Glomerular endothelial cell (primary cell): ENCODE data around the gene PTK6. TPM values are rescaled to one million over a fixed set of nuclear protein-coding genes. Genes with fewer than 3 reads are reported as not detected.
"Not testable (repeated sequence)": the region's sequence is repeated elsewhere in the genome, so short reads cannot be mapped to it uniquely, and the experiment has no call there.

Experiments used
- DNase-seq: peaks from one replicate; pipeline ENCODE4 v3.0.0-alpha.2; 2011; ENCODE audit warnings: low read depth, low spot score; ENCODE audit errors: extremely low read depth
- total RNA-seq: library from RNA; depleted of rRNA; stranded (reverse); fragments of >200 nt; gene quantifications from 2 replicates; pipeline ENCODE4 v1.2.3, GENCODE V29; 2015

PTK6 gene
- total RNA-seq, result not detected in 2 replicates

GRCh38 chr20:63536997-63537524 is at the start of gene PTK6:
Gene PTK6, minus strand, starts transcription at chr20:63537376. Its CDS starts 62 bp downstream, at chr20:63537314.
- DNase-seq, result no peak

GRCh38 chr20:63586797-63587196 is 49.6 kb upstream of the PTK6 start:
- DNase-seq, result no peak

DNA sequence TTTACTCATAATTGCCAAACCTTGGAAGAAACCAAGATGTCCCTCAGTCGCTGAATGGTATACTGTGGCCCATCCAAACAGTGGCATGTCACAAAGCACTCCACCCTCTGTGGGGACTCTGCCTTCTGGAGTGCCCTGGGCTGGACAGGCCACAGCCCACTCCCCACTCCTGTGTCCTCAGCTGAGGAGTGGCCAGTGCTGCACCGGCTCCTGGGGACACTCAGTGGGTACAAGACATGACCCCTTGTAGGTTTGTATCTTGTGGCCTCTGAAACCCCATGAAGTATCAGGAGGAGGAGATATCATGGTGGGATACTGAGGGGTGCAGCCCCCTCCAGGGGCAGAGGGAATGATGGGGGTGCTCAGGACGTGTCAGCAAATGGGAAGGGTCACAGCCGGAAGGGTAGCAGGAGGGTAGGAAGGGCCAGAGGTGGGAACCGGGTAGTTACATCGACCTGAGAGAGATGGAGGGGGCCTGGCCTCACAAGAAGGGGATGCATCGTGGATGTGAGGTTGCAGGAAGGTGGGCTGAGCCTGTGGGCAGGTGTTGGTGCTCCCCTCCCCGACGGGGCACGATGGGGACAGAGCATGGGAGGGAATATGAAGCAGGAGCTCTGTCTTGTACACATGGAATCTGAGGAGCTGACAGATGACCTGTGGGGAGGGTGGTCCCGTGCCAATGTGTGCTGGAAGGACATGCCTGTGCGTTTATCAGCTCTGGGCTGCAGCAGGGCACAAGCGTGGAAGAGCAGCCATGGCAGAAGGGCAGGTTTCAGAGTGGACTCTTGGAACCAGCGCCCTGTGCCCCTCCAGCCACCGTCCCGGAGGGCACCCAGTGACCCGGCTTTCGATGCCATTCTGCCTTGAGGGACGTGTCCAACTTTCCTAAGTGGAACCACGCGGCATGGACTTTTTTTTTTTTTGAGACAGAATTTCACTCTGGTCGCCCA is 48.7 kb upstream of the PTK6 start:
- DNase-seq, result no peak

- no peak for DNase-seq
Measured at GRCh38 chr20:63582382-63583063, 45.3 kb upstream of the PTK6 start.

- no peak for DNase-seq
Measured at GRCh38 chr20:63580796-63581461, 43.8 kb upstream of the PTK6 start.

GRCh38 chr20:63579017-63579694 is 42.0 kb upstream of the PTK6 start:
- no peak for DNase-seq

DNA sequence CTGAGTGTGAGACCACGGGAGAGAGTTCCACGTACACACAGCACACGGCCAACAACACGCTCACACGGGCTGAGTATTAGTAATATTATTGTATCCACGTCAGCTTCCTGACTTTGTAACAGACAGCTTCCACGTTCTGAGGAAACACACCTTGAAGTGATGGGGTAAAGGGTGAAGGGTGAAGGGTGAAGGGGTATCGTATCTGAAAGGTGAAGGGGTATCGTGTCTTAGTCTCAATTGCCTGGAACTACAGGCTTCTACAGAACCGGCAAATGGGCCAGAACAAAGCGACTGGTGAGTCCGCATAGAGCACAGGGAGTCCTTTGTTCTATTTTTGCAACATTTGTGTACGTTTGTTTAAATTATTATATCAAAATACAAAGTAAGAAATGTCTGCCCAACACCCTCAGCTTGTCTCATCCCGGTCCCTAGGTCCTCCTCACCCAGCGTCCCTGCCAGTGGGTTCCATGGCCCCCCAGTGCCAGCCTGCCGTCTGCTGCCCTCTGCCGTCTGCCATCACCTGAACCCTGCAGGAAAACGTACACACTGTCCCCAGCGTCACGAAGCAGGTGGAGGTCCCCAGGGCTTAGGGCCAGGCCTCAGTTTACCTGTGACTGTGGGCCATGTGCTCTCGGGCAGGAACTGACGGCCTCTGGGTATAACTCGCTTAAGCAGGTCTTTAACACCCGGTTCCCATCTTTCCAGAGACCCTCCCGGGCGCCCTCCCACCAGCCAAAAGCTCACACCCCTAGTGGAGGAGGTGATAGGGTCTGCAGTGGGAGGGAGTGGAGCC is 41.2 kb upstream of the PTK6 start:
- no peak for DNase-seq

GRCh38 chr20:63577317-63577894 is 40.2 kb upstream of the PTK6 start:
- DNase-seq, result no peak

DNA sequence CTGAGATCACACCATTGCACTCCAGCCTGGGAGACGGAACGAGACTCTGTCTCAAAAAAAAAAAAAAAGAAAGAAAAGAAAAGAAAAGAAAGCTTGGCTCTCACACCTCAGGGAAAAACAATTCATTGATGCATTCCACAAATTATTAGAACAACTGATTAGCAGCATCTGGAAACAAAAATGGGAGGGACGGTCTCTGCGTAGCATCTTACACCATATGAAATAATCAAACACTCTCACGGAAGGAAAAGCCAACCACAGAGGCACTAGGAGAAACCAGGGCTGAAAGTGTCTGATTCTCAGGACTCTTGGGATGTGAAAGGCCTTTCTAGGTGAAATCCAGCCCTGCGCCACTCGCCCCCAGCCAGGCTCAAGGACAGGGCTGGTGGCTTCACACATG is 39.1 kb upstream of the PTK6 start:
- no peak for DNase-seq

DNA sequence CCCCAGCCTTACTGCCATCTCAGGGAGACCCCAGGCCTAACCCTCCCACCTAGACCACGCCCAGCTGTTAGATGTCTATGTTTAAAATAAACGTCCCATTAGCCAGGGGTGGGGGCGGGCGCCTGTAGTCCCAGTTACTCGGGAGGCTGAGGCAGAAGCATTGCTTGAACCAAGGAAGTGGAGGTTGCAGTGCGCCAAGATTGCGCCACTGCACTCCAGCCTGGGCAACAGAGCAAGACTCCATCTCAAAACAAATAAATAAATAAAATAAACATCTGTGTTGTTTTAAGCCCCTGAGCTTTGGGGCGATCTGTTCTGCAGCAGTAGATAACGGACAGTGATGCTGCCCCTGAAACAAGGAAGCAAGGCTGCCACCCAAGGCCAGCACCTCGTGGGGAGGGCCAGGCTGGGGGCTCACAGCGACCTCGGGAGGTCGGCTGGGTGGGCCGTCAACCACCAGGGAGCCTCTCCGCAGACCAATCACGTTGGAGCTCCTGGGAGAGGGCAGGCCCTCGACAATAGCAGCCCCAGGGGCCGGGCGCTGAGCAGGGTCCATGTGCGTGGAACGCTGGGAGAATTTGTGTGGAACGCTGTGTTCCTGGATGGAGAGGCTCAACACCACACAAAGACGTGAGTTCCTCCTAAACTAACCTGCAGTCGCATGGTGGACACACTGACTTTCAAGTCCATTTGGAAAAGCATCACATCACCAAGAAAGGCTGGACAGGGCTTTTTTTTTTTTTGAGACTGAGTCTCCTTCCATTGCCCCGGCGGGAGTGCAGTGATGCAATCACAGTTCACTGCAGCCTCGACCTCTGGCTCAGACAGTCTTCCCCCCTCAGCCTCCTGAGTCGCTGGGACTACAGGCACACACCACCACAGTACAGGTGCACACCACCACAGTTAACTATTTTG is 37.9 kb upstream of the PTK6 start:
- no peak for DNase-seq

DNA sequence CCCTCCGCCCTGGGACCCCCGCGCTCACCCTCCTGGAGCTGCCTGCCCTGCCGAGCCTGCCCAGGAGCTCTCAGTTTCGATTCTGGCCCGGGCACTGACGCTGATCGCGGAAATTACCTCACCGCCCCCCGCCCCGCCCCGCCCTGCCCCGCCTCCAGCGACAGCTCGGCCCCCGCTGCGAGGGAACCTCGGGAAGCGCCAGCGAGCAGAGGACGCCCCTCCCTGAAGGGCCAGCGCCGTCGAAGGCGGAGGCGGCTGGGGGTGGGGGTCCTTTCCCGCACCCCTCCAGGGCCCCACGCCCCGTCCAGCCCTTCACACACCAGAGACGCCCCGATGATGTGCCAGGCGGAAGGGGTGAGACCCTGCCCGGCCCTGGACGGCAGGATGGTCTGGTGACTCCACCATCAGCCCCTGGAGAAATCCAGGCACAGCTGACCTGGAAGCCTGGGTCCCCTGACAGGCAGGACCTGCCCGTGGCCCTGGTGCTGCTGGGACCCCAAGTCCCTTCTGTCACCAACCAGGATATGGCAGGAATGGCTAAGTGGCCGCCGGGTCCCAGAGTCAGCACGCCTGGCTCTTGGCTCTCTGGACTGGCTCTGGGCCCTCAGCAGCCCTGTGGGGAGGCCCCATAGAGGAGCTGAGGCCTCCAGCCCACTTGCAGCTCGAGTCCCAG is 37.1 kb upstream of the PTK6 start, which contains the start of gene HELZ2:
TSS of gene HELZ2 (minus strand) at position 84 of the 673 bp plus-strand sequence. CDS start 1,854 bp downstream, outside the sequence.
- no peak for DNase-seq

- DNase-seq, result no peak
Measured at GRCh38 chr20:63573647-63574131, 36.5 kb upstream of the PTK6 start.

DNA sequence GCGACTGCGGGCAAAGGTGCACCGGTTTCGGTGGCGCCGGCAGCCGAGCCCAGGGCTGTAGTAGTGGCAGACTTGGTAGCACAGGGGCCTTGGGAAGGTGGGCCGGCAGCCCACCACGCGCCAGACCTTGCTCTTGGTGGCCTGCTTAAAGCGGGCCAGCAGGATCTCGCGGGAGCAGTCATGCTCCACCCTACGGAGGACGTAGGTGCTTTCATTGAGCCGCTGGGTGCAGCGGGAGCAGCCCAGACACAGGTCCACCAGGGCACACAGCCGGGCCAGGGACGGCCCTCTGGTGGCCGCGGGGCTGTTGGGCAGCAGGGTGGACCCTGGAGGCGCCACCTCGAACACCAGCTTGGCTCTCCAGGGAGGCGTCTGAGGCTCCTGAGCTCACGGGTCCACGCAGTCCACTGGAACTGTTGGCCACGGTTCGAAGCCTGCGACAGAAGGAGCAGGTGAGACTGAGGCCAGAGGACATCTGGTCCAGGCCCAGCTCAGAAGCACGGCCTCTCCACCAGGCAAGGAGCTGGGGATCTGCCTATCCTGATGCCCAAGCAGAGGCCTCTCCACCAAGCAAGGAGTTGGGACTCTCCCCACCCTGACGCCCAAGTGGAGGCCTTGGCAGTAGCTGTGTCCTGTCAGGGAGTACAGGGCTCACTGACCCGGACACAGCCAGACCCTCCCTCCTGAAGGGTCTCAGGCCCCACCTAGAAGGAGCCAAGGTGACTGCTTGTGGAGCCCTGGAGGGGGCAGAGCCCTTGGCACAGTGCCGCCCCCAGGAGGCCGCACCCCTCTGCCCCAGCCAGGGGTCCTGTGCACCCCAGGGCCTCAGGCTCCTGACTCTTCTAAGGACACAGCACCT is 35.8 kb upstream of the PTK6 start:
- no peak for DNase-seq

GRCh38 chr20:63572071-63572787 is 35.1 kb upstream of the PTK6 start:
- DNase-seq, result no peak

DNA sequence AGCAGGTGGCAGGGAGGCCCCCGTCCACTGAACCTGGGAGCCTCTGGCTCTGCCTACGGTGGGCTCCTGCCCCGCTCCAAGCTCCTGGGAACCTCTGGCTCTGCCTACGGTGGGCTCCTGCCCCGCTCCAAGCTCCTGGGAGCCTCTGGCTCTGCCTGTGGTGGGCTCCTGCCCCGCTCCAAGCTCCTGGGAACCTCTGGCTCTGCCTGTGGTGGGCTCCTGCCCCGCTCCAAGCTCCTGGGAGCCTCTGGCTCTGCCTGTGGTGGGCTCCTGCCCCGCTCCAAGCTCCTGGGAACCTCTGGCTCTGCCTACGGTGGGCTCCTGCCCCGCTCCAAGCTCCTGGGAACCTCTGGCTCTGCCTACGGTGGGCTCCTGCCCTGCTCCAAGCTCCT is 33.9 kb upstream of the PTK6 start:
- not testable (repeated sequence) for DNase-seq
